K562 (cell line): ENCODE data around the gene ANKRD2. TPM values are rescaled to one million over a fixed set of nuclear protein-coding genes. Genes with fewer than 3 reads are reported as not detected.

Experiments used
- ATAC-seq: fragments of 200-7000 bp; cut with Tn5 transposase; 3 replicates; pipeline ENCODE4 v1.9.1; 2020; ENCODE audit warnings: moderate library complexity
- BruUV-seq: library from RNA; stranded (reverse); fragments of 400-500 nt; replicated peaks from 2 replicates; lab custom pipeline; 2021; lab: Mats Ljungman, UMichigan
- CTCF ChIA-PET: fragments of 300-600 bp; formaldehyde crosslinking; extraction: SDS; loops from one replicate; lab custom pipeline; 2021; ENCODE audit warnings: low intra/inter-chr PET ratio; lab: Yijun Ruan, JAX
- POLR2A ChIA-PET: fragments of 300-600, 350-650 bp; sonication (Branson Sonifier 250); formaldehyde crosslinking; extraction: SDS; loops from one replicate; lab custom pipeline; 2021; ENCODE audit warnings: antibody characterized with exemption, inconsistent platforms; lab: Yijun Ruan, JAX
- DNase-seq, 4 experiments: peaks; one replicate each; pipeline versions ENCODE4 v3.0.0 to v3.0.0-alpha.2; 2011 to 2018; ENCODE audit warnings: low spot score in 3 of 4, mixed read lengths in 3 of 4; ENCODE audit errors: extremely low read depth in 1 of 4
- FAIRE-seq: peaks from 2 replicates; lab custom pipeline; 2011; peaks lifted over from hg19 to GRCh38; lab: Jason Lieb, UNC
- H2AFZ ChIP-seq: 2 replicates; pipeline ENCODE4 v1.6.0; 2011; ENCODE audit warnings: low read depth, low read length, control low read depth, inconsistent platforms
- H3K27ac ChIP-seq: fragments of 200-600 bp; 3 replicates; pipeline ENCODE4 v1.8.0; 2011; ENCODE audit warnings: low read depth, mild to moderate bottlenecking, control low read depth, inconsistent platforms, low read length, moderate library complexity, mixed read lengths; ENCODE audit errors: extremely low read depth
- H3K27me3 ChIP-seq, 2 experiments: fragments of 300-600 bp in 1 of 2; 2 replicates in 1 of 2; 3 replicates in 1 of 2; pipeline versions ENCODE4 v1.6.0 to v1.8.0; 2011; ENCODE audit warnings: inconsistent platforms in 2 of 2, low read length in 2 of 2, mild to moderate bottlenecking in 1 of 2, mixed read lengths in 1 of 2, moderate library complexity in 1 of 2; ENCODE audit not compliant: control insufficient read depth in 2 of 2, insufficient read depth in 2 of 2
- H3K36me3 ChIP-seq: fragments of 300-600 bp; 3 replicates; pipeline ENCODE4 v1.8.0; 2011; ENCODE audit warnings: mild to moderate bottlenecking, low read length, inconsistent platforms; ENCODE audit not compliant: control insufficient read depth, insufficient read depth
- H3K4me1 ChIP-seq, 2 experiments: fragments of 200-600 bp in 1 of 2; replicated peaks in 1 of 2; 2 replicates in 1 of 2; 3 replicates in 1 of 2; pipeline versions ENCODE4 v1.5.1 to v1.8.0; 2011; ENCODE audit warnings: inconsistent platforms in 2 of 2, low read length in 2 of 2, mild to moderate bottlenecking in 1 of 2, mixed read lengths in 1 of 2, moderate library complexity in 1 of 2; ENCODE audit not compliant: control insufficient read depth in 2 of 2, insufficient read depth in 2 of 2
- H3K4me2 ChIP-seq: 2 replicates; pipeline ENCODE4 v1.6.1; 2011; ENCODE audit warnings: low read length, control low read depth, inconsistent platforms, mixed read lengths; ENCODE audit not compliant: insufficient read depth
- H3K4me3 ChIP-seq: fragments of 200-600 bp; sonication (generic), shearing (Covaris generic); 2 replicates; pipeline ENCODE4 v1.5.1; 2016; ENCODE audit warnings: control low read depth, inconsistent platforms
- H3K79me2 ChIP-seq: fragments of 200-600 bp; 3 replicates; pipeline ENCODE4 v1.8.0; 2011; ENCODE audit warnings: low read length, inconsistent platforms; ENCODE audit not compliant: control insufficient read depth, insufficient read depth
- H3K9ac ChIP-seq, 2 experiments: 2 replicates each; pipeline versions ENCODE4 v1.6.0 to v1.6.1; 2011; ENCODE audit warnings: low read depth in 2 of 2, low read length in 2 of 2, control low read depth in 1 of 2, inconsistent platforms in 1 of 2, mild to moderate bottlenecking in 1 of 2, mixed read lengths in 1 of 2; ENCODE audit not compliant: insufficient read depth in 1 of 2
- H3K9me1 ChIP-seq: one replicate; pipeline ENCODE4 v1.6.0; 2011; ENCODE audit warnings: inconsistent platforms, mild to moderate bottlenecking, low read length, moderate library complexity; ENCODE audit not compliant: control insufficient read depth, insufficient read depth
- H3K9me3 ChIP-seq: replicated peaks from 2 replicates; pipeline ENCODE4 v1.5.1; 2011; ENCODE audit warnings: low read depth, low read length, inconsistent platforms; ENCODE audit not compliant: control insufficient read depth, insufficient read depth
- H4K20me1 ChIP-seq: replicated peaks from 2 replicates; pipeline ENCODE4 v1.6.1; 2011; ENCODE audit warnings: low read length, inconsistent platforms, mixed read lengths; ENCODE audit not compliant: control insufficient read depth, insufficient read depth
- CHCHD3 ChIP-seq: fragments of 250-450 bp; sonication (Bioruptor Pico); IDR thresholded peaks from 2 replicates; pipeline ENCODE4 v2.1.2; 2022; ENCODE audit warnings: mild to moderate bottlenecking
- MCM5 ChIP-seq: fragments of 450-650 bp; IDR thresholded peaks from 2 replicates; pipeline ENCODE4 v1.6.1; 2016; ENCODE audit warnings: low read depth
- MYC ChIP-seq, 2 experiments: fragments of 250-450 bp in 1 of 2; sonication (Bioruptor Pico) in 1 of 2; IDR thresholded peaks; 2 replicates each; pipeline versions ENCODE4 v1.5.1 to v1.6.1; 2012 to 2021; ENCODE audit warnings: low read depth in 2 of 2, borderline replicate concordance in 1 of 2, improper control_type of control experiment in 1 of 2, low read length in 1 of 2, mild to moderate bottlenecking in 1 of 2, moderate library complexity in 1 of 2
- NFIC ChIP-seq: fragments of 450-650 bp; IDR thresholded peaks from 2 replicates; pipeline ENCODE4 v1.6.1; 2017; ENCODE audit warnings: mild to moderate bottlenecking, inconsistent platforms
- POLR3A ChIP-seq: IDR thresholded peaks from 2 replicates; pipeline ENCODE4 v1.6.1; 2011; ENCODE audit warnings: borderline replicate concordance, mild to moderate bottlenecking, moderate library complexity; ENCODE audit not compliant: insufficient read length, insufficient read depth; ENCODE audit errors: extremely low read depth
- SMARCE1 ChIP-seq: fragments of 450-650 bp; IDR thresholded peaks from 2 replicates; pipeline ENCODE4 v1.7.1; 2016; ENCODE audit warnings: mild to moderate bottlenecking
- ZNF133 ChIP-seq: fragments of 250-450 bp; sonication (Bioruptor Pico); IDR thresholded peaks from 2 replicates; pipeline ENCODE4 v1.4.0; 2020; ENCODE audit warnings: mild to moderate bottlenecking
- ZNF175 ChIP-seq: fragments of 200-800 bp; sonication (Bioruptor generic); IDR thresholded peaks from 2 replicates; pipeline ENCODE4 v1.6.1; 2016; ENCODE audit warnings: low read depth, mild to moderate bottlenecking, missing genetic modification characterization, missing compliant biosample characterization
- ZNF436 ChIP-seq: fragments of 250-450, 450-650 bp; sonication (Bioruptor Pico); formaldehyde crosslinking; IDR thresholded peaks from 2 replicates; pipeline ENCODE4 v1.7.0; 2020; ENCODE audit warnings: mild to moderate bottlenecking
- ZNF445 ChIP-seq: fragments of 250-450 bp; sonication (Bioruptor Pico); IDR thresholded peaks from 2 replicates; pipeline ENCODE4 v1.4.0; 2020; ENCODE audit warnings: low read depth, mild to moderate bottlenecking, moderate library complexity
- WGBS: fragments of 100-300 bp; shearing (Covaris generic); methylation state at CpG from one replicate; pipeline ENCODE4 v1.1.6; 2016; ENCODE audit warnings: low coverage, mixed read lengths; ENCODE audit not compliant: insufficient coverage; ENCODE audit errors: missing lambda C conversion rate; 5-methylcytosine and 5-hydroxymethylcytosine counted together
- in situ Hi-C: fragments of 300-500 bp; cut with MboI; formaldehyde crosslinking; loops from 4 replicates; pipeline ENCODE4 v1.15.0; 2018; ENCODE audit warnings: inconsistent platforms, mixed read lengths
- intact Hi-C: fragments of 100-400 bp; cut with micrococcal nuclease; formaldehyde crosslinking; loops from 2 replicates; pipeline ENCODE4 v1.14.2; 2022
- polyA plus RNA-seq, 8 experiments: library from polyadenylated mRNA; depleted of rRNA in 4 of 8; stranded (reverse) in 5 of 8; unstranded in 3 of 8; fragments of >200 nt; fragmentation: Nextera tagmentation in 2 of 8; fragmentation: Illumina TruSeq in 1 of 8; extraction: Ambion mirVana in 2 of 8; extraction: Trizol in 1 of 8; gene quantifications; 2 replicates each; pipeline versions ENCODE4 v1.2.1 to v1.2.3, GENCODE V29; 2011 to 2014; ENCODE audit warnings: inconsistent platforms in 1 of 8, missing spikeins in 1 of 8
- total RNA-seq, 7 experiments: library from RNA; depleted of rRNA in 6 of 7; stranded (reverse); fragments of >200 nt in 6 of 7; fragmentation: Illumina TruSeq in 2 of 7; extraction: Trizol in 2 of 7; gene quantifications; 2 replicates each; pipeline versions ENCODE4 v1.2.1 to v1.2.3, GENCODE V29; 2011 to 2021; ENCODE audit warnings: low replicate concordance in 1 of 7
- TF ChIP-seq, protein P1 (sequence below), 3 experiments: IDR thresholded peaks in 2 of 3; conservative IDR thresholded peaks in 1 of 3; 2 replicates each; pipeline ENCODE4 v1.5.1; 2011 to 2012; ENCODE audit warnings: low read length in 3 of 3, mild to moderate bottlenecking in 3 of 3, control low read depth in 2 of 3, improper control_type of control experiment in 1 of 3, inconsistent platforms in 1 of 3, low read depth in 1 of 3, mixed read lengths in 1 of 3, moderate library complexity in 1 of 3; ENCODE audit not compliant: insufficient read depth in 2 of 3
- TF ChIP-seq, protein P2 (sequence below): sonication (generic); formaldehyde crosslinking; IDR thresholded peaks from 2 replicates; pipeline ENCODE4 v1.8.0; 2022; ENCODE audit warnings: mild to moderate bottlenecking, missing genetic modification reagents
- TF ChIP-seq, protein P3 (sequence below): fragments of 250-450 bp; sonication (Bioruptor Pico); IDR thresholded peaks from 2 replicates; pipeline ENCODE4 v1.9.0; 2021; ENCODE audit warnings: mild to moderate bottlenecking
- TF ChIP-seq, protein P4 (sequence below): sonication (generic); formaldehyde crosslinking; IDR thresholded peaks from 2 replicates; pipeline ENCODE4 v1.8.0; 2022; ENCODE audit warnings: mild to moderate bottlenecking, missing genetic modification reagents

ANKRD2 gene
- total and polyA plus RNA-seq, 9 of the 15 experiments (the other 6 are each of a cell fraction or from before 2014, with no cell fraction given) = not detected

DNA sequence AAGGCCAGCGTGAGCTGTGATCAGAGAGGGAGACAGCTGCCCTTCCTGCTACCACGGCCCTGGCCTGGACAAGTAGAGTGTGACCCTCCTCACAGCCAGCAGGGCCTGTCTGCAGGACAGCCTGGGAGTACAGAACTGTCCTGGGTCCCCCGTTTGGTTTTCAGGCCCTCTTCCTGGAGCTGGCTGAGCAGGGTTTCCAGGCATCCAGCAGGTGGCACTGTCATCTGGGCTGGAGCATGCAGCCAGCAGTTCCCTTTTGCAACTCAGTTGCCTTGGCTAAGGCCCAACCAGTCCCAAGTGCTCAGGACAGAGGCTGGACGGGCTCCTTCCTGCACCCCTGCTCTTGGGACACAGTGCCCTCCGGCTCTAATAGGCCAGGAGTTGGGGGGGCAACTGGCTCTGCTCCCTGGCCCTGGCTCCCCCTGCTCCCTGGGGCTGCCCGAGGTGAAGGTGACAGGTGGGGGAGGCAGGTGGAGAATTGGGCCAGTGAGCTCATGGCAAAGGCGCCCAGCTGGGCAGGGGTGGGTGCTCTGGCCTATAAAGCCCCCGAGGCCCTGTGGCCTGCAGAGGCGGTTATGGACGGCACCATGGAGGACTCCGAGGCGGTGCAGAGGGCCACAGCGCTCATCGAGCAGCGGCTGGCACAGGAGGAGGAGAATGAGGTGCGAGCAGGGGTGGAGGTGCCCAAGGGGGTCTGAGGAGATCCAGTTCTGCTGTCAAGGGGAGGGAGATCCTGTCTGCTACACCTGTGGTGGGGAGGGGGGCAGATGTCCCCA is at the start of gene ANKRD2 (continued):
- TF ChIP-seq, protein P1, sequence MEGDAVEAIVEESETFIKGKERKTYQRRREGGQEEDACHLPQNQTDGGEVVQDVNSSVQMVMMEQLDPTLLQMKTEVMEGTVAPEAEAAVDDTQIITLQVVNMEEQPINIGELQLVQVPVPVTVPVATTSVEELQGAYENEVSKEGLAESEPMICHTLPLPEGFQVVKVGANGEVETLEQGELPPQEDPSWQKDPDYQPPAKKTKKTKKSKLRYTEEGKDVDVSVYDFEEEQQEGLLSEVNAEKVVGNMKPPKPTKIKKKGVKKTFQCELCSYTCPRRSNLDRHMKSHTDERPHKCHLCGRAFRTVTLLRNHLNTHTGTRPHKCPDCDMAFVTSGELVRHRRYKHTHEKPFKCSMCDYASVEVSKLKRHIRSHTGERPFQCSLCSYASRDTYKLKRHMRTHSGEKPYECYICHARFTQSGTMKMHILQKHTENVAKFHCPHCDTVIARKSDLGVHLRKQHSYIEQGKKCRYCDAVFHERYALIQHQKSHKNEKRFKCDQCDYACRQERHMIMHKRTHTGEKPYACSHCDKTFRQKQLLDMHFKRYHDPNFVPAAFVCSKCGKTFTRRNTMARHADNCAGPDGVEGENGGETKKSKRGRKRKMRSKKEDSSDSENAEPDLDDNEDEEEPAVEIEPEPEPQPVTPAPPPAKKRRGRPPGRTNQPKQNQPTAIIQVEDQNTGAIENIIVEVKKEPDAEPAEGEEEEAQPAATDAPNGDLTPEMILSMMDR (IDR thresholded peaks at IDR 0.05 in 2 of 3, conservative IDR thresholded peaks at IDR 0.05 in 1 of 3; ENCODE audit: insufficient read depth in 2 of 3, low read depth in 1 of 3, low read length in 3 of 3) = peak; percentile 82 to 88 (median 84)
- no peak for TF ChIP-seq ZNF445 (CRISPR knock-in tag)
- peak; percentile 87 for TF ChIP-seq NFIC

DNA sequence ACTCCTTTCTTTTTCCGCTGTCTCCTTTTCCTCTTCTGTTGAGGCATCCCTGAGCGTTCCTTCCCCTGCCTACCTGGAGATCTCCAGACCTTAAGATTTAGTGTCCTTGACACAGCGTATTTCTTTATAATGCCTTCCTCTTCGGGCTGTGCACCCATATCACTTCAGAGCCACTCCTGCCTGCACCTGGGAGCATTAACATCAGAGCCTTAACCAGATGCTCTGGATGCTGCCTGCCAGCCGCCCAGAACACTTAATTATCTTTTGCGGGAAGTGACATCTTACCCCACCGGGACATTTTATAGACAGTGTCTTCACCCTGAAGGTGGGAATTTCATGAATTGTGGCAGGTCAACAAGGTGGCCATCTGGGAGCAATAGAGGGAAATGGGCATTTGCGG is 49.6 kb upstream of the ANKRD2 start:
- BruUV-seq = no TSS peak
- no peak for ATAC-seq
- POLR2A ChIA-PET = interaction anchor here (1.4 to 1.5 kb wide), 2 partner anchors 10 kb away, joined by 4 to 7 read pairs; no protein-coding TSS in a partner anchor
- WGBS = 5% methylated on average over 8 of the region's 8 CpGs
- no peaks in the 10 kb centered on the region for H3K36me3 ChIP-seq
- H3K27ac ChIP-seq = no peak overlapping the region
- in situ Hi-C loops (no loop called here), intact Hi-C loops (no loop called here)
- peaks cover 12 to 66% of the 10 kb centered on the region in 2 experiments; a peak in 4 of 5 replicates for H3K27me3 ChIP-seq
- no peaks in the 10 kb centered on the region for H3K9me1 ChIP-seq
- no peaks in the 10 kb centered on the region for H3K9me3 ChIP-seq
- H3K79me2 ChIP-seq = no peaks in the 10 kb centered on the region
- H3K9ac ChIP-seq = no peak overlapping the region
- DNase-seq = no peak
- CTCF ChIA-PET = no interaction called here
- no peak overlapping the region for H3K4me2 ChIP-seq
- H3K4me3 ChIP-seq = no peak overlapping the region
- H2AFZ ChIP-seq = no peak overlapping the region
- FAIRE-seq = no peak
- H4K20me1 ChIP-seq = no peaks in the 10 kb centered on the region
- no peaks in the 10 kb centered on the region for H3K4me1 ChIP-seq
- TF ChIP-seq ZNF175 (CRISPR knock-in tag) (no peak), SMARCE1 (no peak), ZNF133 (CRISPR knock-in tag) (no peak), CHCHD3 (CRISPR knock-in tag) (no peak), ZNF436 (CRISPR knock-in tag) (no peak), MYC (IDR thresholded peaks at IDR 0.05; ENCODE audit: low read depth, low read length) (no peak), MYC (CRISPR knock-in tag; IDR thresholded peaks at IDR 0.05; ENCODE audit: borderline replicate concordance, low read depth) (no peak), POLR3A (no peak), MCM5 (no peak)
- TF ChIP-seq, protein P2, sequence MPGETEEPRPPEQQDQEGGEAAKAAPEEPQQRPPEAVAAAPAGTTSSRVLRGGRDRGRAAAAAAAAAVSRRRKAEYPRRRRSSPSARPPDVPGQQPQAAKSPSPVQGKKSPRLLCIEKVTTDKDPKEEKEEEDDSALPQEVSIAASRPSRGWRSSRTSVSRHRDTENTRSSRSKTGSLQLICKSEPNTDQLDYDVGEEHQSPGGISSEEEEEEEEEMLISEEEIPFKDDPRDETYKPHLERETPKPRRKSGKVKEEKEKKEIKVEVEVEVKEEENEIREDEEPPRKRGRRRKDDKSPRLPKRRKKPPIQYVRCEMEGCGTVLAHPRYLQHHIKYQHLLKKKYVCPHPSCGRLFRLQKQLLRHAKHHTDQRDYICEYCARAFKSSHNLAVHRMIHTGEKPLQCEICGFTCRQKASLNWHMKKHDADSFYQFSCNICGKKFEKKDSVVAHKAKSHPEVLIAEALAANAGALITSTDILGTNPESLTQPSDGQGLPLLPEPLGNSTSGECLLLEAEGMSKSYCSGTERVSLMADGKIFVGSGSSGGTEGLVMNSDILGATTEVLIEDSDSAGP = no peak
- TF ChIP-seq, protein P3, sequence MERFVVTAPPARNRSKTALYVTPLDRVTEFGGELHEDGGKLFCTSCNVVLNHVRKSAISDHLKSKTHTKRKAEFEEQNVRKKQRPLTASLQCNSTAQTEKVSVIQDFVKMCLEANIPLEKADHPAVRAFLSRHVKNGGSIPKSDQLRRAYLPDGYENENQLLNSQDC (CRISPR knock-in tag) = no peak
- TF ChIP-seq, protein P4, sequence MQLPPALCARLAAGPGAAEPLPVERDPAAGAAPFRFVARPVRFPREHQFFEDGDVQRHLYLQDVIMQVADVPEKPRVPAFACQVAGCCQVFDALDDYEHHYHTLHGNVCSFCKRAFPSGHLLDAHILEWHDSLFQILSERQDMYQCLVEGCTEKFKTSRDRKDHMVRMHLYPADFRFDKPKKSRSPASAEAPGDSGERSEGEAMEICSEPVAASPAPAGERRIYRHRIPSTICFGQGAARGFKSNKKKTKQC (CRISPR knock-in tag) = no peak
